ENCODE data around the gene APBA2.
A peak's percentile ranks its signal among the peaks of the same experiment; 100 is the strongest.

Gene APBA2

DNA sequence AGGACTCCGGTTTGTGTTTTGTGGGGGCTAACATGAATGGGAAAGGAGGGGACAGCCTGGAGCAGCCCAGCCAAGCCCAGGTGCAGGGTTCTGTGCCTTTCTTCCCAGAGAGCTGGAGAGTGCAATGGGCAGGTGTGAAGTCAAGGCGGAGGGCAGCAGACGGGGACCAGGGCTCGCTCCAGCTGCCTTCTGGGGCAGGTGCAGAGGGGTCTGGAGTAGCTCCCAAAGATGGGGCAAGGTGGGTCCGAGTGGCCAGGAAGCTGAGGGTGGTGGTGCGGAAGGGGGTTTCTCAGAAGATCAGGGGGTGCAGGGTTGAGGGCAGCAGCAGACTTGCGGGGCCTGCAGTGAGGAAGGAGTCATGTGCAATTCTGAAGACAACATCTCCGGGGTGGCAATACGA lies 225.0 kb downstream of the APBA2 start:
- no peak for DNase-seq

DNA sequence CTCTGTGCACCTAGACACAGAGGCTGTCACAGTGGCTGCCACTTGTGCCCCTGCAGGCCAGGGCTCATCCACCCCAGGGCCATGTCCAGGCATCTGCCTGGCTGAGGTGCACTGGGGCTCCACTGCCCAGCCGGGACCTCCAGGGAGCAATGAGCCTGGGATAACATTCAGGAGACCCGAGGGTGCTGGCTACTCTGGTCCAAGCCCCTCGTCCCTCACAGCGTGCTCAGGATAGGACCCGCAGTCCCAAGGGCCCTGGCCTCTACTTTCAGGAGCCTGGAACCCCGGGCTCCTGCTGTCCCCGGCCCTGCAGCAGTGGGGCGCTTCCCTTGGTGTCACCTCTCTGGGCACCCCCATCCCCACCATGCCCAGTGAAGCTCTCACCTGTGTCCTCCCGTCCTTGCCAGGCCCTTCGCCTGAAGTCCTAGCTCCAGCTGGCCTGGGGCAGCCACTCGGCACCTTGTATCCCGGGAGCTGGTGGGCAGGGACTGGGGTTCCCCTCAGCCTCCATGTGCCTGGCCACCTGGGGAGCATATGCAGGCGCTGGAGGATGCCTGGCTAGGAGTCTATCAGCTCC lies 226.0 kb downstream of the APBA2 start:
- no peak for DNase-seq

DNA sequence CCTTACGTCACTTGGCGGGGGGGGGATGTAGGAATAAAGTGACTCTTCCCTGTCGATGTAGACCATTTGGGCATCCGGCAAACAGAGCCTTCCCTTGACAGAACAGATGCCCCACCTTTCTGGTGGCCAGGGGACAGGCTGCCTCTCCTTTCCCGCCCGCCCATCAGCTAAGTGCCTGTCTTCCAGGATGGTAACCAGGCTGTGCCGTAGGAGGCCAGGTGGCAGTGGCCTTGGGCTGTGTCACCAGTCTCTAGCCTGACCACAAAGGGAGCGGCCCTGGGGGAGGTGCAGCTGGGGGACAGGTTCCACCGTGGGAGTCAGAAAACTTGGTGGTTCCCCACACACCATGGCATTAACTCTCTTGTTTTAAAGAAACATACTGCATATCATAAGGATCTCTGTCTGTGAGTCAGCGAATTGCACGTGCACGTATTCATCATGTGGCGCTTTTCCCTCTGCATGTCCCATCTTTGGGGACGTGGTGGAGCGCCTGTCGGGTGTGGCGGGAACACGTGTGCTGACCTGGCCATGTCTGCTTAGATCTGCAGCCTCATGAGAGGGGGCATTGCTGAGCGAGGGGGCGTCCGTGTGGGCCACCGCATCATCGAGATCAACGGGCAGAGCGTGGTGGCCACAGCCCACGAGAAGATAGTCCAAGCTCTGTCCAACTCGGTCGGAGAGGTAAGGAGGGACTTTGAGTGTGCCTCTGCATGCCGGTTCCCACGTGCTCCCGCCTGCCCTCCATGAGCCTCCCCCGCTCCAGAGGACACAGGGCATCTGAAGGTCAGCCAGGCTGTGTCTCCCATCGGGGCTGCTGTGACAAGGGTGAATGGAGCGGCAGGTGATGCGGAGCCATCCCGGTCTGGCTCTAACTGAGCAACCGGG lies 227.8 kb downstream of the APBA2 start:
- no peak for DNase-seq

DNA sequence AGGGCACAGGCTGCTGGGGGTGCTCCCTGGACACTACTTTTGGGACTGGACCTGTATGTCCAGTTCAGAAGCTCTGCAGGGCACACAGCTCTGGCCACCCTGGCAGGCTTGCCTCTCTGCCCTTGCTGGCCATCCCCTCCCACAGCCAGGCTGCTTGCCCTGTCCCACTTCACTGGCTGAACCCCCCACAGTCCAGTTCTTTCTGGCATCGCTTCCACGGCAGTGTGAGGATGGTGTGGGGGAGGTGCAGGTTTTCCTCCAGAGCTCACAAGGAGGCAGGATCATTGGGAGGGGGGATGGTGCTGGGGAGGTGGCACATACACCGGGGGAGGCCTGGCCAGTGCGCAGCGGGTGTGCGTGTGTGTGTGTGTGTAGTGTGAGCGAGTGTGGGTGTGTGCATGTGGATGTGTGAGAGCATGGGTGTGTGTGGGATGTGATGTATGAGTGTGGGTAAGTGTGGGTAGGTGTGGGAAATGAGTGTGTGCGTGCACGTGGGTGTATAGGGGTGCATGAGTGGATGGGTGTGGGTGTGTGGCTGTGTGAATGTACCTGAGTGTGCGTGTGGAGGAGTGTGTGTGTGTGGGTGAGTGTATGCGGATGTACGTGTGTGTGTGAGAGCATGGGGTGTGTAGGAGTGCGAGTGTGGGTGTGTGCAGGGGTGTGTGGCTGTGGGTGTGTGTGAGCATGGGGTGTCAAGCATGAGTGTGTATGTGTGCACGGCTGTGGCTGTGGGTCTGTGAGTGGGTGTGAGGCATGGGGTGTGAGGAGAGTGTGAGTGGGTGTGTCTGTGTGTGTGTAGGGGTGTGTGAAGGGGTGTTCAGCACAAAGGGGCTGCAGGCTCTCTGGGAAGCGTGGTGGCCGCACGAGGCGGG lies 228.7 kb downstream of the APBA2 start:
- no peak for DNase-seq

DNA sequence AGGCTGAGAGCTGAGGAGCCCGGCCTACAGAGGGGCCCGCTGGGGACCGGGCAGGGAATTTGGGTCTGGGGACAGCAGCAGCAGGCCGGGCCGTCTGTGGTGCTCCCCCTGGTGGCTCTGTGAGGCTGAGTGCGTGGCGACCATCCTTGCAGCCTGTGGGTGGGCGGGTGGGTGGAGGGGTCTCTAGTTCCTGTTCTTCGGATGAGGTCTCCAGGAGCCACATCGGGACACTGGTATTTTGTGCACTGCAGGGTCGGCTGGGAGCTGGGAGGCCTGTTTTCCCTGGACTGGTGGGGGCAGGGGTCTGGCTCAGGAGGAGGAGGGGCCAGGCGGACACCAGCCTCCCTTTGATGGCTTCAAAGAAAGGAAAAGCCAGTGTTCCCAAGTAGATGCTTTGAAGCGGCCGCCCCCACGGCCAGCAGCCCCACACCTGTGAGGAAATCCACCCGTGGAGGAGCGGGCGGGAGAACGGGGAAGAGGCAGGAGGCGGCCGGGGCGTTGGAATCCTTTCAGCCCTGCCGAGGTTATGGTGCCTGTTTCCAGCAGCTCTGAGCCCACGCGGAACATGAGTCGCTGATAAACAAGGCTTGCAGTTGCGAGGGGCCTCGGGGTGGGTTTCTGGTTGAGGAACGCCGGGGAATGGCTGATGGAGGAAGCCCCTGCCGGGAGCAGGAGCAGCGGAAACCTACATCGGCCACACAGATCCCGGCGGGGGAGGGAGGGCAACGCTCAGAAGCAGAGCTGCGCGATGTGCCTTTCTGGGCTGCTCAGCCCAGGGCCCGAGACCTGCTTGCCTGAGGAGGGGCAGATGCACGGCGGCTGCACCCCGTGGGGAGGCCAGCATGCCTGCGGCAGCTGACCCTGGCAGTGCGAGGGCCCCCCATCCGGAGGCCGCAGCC lies 229.6 kb downstream of the APBA2 start:
- peak in 1 of 4 experiments; percentile 37 for DNase-seq

DNA sequence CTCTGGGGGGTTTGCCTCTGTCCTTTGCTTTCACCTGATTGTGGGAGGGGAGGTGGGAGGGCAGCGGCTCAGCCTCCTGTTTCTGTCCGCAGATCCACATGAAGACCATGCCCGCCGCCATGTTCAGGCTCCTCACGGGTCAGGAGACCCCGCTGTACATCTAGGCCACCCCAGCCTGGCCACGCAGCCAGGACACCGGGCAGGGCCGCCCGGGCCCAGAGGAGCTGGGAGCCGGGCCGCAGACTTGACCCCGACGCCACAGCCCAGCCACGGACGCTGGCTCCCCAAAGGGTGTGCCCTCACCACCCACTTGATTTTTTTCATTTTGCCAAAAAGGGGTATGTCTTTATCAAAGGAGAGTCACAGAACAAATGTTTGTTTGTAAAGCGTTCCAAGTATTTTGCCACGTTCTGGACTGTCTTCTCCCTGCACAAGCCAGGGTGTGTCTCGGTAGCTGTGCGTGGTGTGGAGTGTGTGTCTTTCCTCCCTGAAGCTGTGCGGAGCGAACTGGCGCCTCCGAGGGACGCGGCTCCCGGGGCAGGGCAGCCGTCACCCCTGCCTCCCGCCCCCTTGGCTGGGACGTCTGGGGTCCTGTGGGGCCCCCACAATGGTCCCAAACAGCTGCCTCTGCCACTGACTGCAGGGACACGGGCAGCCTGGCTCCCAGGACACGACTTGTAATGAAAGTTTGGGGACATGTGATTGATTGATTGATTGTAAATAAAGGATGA lies 231.4 kb downstream of the APBA2 start:
- DNase-seq = no peak

DNA sequence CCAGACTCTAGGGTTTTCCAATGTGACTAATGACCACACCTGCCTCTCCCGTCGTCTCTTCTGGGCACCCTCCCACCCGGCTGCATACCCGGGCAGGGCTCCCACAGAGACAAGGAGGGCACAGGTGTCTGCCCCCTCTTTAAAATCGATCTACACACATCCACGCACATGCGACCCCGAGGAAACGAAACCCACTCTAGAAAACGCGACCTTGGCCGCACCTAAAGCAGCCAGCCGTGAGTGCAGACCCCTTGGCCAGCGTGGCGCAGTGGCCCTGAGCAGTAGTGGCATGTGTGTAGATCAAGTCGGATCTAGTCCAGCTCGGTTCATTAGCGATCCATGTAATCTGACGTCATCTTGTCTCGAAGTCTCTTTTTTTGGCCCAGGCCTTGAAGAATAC lies 232.0 kb downstream of the APBA2 start:
- DNase-seq = no peak

DNA sequence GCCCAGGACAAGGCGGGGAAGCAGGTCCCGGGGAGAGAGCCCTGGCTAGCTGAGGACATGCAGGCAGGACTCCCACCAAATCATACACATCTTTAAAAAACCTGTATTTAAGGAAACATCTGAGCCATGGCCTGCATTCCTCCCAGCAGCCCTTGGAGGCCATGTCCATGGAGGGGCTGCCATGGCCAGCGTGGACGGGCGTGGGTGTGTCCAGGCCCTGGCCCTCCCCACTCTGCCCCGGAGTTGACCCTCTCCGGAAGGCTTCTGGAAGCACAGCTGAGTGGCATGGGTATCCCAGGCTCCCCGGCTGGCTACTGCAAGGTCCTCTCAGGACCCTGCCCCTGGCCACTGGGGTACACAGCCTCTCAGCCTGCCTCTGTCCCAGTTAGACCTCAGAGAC lies 234.1 kb downstream of the APBA2 start:
- DNase-seq = no peak

DNA sequence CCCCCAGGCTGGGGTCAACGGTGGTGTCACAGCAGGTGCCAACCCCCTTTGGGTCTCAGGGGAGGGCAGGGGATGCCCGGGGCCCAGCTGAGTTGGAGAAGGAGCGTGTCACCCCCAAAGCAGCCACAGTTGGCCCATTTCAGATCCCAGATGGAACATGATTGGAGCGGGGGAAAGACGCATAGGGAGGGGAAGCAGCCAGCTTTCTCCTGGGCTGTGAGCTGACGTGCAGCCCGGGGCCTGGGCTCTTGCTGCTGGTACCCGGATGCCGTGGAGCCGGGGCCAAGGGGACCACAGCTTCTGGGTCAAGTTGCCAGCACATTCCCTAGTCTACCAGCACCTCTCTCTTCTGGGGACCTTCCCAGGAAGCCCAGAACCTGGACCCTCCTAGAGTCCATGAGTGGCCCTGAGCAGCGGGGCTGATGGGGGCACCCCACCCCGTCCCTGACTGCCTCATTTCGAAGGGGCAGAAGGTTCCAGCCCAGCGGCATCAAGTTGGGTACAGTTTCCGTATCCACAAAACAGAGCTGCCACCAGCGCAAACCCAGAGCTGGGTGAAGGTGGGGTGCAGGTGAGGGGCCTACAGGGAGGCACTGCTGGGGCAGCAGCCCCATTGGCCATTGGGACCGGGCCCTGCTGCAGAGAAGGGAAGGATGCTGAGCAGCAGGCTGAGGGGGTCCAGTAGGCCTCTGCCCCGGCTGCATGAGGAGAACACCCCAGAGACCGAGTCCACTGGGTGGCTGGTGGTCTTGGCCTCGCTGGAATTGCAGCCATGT lies 235.0 kb downstream of the APBA2 start:
- no peak for DNase-seq

DNA sequence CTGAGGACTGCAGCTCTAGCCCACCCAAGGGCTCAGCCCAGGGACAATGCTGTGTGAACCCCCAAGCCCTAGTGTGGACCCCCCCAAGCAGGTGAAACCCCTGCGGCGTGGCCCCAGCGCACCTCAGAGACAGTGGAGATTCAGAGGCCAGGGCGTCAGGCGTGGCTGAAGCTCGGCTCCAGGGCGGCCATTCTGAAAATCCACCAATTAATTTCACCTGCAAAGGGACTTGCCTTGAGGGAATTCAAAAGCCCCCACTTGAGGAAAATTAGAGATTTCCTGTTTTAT lies 235.5 kb downstream of the APBA2 start:
- no peak for DNase-seq

DNA sequence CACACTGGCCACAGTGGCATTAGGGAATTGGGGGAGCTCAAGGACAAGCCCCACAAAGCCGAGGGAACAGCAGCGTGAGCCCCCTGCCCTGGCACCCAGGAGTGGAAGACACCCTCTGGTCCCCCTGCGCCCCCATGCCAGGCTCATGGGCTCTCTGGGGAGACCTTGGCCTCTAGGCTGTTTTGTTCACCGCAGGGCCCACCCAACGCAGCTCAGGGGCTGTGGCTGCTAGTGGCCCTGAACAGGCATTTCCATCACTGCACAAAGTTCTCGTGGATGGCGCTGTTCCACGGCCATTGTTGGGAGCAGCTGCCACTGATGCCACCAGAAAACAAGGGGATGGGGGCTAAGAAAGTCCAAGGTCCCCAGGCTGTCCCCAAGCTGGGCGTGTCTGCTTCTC lies 236.1 kb downstream of the APBA2 start:
- no peak for DNase-seq

DNA sequence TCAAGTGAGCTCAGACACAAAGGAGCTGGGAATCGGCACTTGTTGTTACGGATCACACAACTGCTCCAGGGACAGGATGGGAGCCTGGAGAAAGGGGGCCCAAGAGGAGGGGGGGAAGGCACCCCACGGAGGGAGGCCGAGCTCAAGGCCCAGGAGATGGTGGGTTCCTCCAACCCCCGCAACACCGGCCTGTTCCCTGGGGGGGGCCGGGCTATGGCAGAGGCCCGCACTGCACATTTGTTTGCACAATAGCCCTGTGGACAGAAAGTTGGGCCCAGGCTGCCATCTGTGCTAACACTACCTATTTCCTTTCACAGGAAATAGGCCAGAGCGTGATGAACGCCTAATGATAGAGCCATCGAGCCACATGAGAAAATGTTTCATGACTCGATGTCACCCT lies 236.7 kb downstream of the APBA2 start:
- no peak for DNase-seq

DNA sequence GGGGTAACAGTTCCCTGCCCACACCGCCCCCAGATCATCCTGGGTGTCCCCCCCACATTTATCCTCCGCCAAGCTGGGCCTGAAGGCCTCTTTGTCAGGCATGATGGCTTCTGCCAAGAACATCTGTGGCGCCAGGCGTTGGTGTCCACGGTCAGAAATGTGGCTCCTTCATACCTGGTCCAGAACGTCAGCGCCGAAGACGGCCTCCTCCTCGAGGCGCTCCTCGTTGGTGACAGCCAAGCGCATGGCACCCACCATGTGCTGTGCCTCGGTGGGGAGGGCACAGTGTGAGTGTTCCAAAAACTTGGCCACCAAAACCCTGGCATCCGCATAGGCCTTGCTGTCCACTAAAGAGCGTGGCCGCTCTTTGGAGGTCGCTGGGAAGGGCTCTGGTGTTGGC lies 237.4 kb downstream of the APBA2 start:
- DNase-seq = no peak

DNA sequence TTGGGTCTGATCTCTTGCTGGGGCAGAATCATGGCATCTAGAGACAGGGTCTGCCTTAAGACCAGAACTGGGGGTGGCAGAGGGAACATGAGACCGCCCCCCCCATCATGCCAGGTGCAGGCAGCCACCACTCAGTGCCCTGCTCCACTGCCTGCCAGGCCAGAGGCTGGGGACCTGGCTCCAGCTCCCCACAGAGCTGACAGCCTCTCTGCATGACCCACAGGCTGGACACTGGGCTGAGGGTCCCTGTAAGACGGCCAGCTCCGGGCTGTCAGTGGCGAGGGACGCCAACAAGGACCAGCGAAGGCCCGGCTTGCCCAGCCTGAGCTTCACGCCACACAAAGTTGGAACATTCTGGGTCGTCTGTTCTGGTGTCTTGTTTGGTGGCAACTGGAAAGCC lies 238.2 kb downstream of the APBA2 start:
- DNase-seq = no peak

DNA sequence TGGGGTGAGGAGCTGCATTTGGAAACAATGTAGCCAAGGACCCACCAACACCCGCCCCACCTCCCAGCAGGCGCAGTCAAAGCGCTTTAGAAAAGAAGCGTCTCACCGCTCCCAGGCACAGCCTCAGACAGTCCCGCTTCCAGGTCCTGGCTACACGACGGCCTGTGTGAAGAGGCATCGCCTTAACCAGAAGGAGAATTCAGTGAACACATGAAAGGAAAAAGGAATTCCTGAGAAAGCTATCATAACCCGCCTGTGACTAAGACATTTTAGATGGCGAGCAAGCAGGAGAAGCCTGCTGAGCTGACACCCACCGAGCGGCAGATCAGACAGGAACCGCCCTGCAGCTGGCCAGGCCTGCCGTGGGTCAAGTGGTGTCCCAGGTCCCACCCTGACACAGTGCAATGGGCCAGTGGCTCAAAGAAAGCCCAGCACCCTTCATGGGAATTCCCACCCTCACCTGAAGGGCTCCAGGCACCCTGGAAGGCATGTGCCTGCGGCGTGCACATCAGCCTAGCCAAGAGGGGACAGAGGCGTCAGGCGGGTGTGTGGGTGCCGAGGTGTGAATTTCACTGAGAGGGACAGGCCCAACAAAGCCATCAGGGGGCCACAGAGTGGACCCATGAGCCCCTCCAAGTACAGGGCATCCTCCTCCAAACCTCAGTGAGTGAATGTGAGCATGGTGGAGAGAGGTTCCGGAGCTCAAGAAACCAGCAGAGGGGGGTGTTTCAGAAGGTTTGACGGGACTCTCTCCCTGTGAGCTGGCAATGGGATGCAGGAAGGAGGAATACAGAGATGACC lies 239.0 kb downstream of the APBA2 start:
- DNase-seq = no peak

DNA sequence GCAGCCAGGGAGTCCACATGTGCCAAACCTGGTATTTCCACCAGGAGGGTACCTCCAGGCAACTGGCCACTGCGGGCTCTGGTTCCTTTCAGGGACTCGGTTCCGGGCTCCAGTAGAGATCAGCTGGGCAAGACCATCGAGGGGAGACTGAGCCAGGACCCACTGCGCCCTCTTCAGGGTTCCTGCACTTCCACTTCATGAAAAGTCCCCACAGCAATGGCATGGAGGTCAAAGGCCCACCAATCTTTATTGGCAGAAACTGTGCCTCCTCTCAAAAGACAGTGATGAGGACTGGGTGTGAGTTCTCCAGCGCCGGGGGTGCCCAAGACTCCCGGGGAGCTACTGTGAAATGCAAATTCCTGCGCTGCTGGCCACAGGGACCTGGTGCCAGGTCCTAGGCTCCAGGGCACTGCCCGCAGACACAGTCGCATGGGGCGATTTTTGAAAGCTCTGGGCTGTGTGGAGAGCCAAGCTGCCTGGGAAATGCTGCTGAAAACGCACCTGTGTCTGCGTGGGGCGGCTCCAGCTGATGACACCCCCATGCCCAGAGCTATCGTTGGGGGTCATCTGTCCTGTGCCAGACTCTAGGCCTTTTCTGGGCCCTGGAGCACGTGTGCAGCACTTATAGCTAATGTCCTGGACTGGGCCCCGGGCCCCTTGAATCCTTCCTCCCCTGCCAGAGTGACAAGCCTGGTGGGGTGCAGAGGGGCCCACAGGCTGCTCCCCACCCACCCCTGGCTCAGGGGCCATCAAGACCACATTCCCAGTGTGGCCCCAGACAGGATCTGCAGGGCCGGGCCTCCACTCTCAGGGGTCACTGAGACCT lies 239.8 kb downstream of the APBA2 start:
- DNase-seq = no peak

DNA sequence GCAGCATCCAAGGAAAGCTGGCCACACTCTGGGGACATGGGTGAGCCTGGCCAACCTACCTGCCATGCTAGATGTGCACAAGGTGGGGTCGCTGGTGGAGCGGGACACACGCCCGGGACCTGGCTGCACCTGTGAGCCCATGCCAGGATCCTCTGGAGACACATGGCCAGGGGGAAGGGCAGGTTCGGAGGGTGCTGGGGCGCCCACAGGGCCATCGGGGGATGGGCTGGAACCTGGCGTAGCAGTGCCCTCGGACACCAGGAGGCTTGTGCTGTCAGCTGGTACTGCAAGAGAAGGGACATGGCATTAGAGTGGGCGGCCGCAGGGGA lies 240.4 kb downstream of the APBA2 start:
- no peak for DNase-seq

DNA sequence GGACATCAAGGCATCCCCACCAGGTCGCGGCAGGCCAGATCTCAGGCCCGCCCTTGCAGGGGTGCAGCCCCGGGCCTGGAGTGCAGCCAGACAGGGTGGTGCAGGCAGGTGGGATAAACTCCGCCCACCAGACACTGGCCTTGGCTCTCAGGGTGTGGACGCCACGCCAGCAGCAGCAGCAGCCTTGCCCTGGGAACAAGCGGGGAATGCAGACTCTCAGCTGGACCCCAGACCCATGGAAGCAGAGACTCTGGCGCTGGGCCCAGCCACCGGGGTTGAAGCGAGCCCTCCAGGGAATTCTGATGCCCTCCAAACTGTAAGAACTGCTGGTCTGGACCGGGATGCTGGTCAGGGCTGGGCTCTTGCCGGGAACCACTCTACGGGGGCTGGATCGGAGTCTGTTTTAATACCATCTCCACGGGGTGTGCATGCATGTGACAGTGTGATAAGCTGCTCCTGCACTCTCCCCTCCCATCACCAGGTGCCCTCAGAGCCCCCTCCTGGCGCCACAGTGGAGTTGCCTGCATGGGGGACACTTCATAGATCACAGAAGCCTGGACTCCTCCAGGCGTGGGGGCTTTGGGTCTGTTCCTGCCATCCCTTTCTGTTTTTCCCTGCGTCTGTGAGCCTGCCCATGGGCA lies 241.2 kb downstream of the APBA2 start:
- no peak for DNase-seq
